Parathyroid adenoma (tissue), 2 donors: Measurements from ENCODE around the gene PI4K2A.

Experiments
- H2AFZ ChIP-seq: fragments of 300-600 bp; sonication (generic); one replicate; pipeline ENCODE4 v1.7.0; 2017; ENCODE audit warnings: antibody characterized with exemption, mild to moderate bottlenecking
- H3K27ac ChIP-seq: fragments of 300-600 bp; sonication (generic); one replicate; pipeline ENCODE4 v1.7.0; 2017
- H3K27me3 ChIP-seq: fragments of 300-600 bp; sonication (generic); one replicate; pipeline ENCODE4 v1.7.0; 2017; ENCODE audit warnings: low read length; ENCODE audit not compliant: control insufficient read depth, insufficient read depth
- H3K36me3 ChIP-seq: fragments of 300-600 bp; sonication (generic); one replicate; pipeline ENCODE4 v1.7.0; 2017; ENCODE audit warnings: low read length; ENCODE audit not compliant: control insufficient read depth, insufficient read depth
- H3K4me1 ChIP-seq: fragments of 300-600 bp; sonication (generic); one replicate; pipeline ENCODE4 v1.7.0; 2017; ENCODE audit warnings: control low read depth
- H3K4me2 ChIP-seq: fragments of 300-600 bp; sonication (generic); one replicate; pipeline ENCODE4 v1.7.0; 2017; ENCODE audit warnings: low read length
- H3K4me3 ChIP-seq: fragments of 300-600 bp; sonication (generic); one replicate; pipeline ENCODE4 v1.7.0; 2017; ENCODE audit warnings: low read depth, low read length
- H3K79me2 ChIP-seq: fragments of 300-600 bp; sonication (generic); one replicate; pipeline ENCODE4 v1.7.0; 2017; ENCODE audit warnings: control low read depth
- H3K9ac ChIP-seq: fragments of 300-600 bp; sonication (generic); one replicate; pipeline ENCODE4 v1.7.0; 2017; ENCODE audit warnings: mild to moderate bottlenecking
- H3K9me3 ChIP-seq: fragments of 300-600 bp; sonication (generic); one replicate; pipeline ENCODE4 v1.7.0; 2017; ENCODE audit warnings: low read length; ENCODE audit not compliant: control insufficient read depth
- TF ChIP-seq, protein P1 (sequence below): fragments of 300-600 bp; sonication (generic); IDR thresholded peaks from one replicate; pipeline ENCODE4 v1.7.0; 2017; ENCODE audit warnings: antibody characterized with exemption, mild to moderate bottlenecking
- donor health status: primary hyperparathyroidism.

The PI4K2A gene

DNA sequence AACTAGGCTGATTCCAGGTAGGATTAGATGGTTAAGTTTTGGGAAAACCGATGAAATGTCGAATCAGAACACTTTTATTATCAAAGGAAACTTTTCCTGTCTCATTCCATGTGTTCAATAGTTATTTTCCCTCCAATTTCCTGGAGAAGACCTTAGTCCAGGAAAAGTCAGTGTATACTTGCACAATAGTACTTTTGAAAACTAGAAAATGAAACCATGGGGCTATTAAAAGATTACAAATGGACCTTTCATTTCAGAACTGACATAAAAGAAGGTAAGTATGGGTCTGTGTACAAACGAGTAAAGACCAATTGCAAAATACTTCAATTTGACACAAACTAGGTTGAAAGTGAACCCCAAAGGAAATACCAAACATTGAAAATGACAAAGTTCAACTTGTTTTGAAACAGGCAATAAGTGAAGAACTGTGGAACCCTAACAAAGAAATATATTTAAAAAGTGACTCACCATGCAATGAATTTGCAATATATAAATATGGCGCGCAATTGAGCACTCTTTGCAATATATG is 44.5 kb downstream of the PI4K2A start:
- TF ChIP-seq, protein P1, sequence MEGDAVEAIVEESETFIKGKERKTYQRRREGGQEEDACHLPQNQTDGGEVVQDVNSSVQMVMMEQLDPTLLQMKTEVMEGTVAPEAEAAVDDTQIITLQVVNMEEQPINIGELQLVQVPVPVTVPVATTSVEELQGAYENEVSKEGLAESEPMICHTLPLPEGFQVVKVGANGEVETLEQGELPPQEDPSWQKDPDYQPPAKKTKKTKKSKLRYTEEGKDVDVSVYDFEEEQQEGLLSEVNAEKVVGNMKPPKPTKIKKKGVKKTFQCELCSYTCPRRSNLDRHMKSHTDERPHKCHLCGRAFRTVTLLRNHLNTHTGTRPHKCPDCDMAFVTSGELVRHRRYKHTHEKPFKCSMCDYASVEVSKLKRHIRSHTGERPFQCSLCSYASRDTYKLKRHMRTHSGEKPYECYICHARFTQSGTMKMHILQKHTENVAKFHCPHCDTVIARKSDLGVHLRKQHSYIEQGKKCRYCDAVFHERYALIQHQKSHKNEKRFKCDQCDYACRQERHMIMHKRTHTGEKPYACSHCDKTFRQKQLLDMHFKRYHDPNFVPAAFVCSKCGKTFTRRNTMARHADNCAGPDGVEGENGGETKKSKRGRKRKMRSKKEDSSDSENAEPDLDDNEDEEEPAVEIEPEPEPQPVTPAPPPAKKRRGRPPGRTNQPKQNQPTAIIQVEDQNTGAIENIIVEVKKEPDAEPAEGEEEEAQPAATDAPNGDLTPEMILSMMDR, result no peak
- H3K4me1 ChIP-seq, result peaks cover 21% of the 10 kb centered on the region
- H3K4me3 ChIP-seq, result no peak overlapping the region
- no peaks in the 10 kb centered on the region for H3K36me3 ChIP-seq
- H3K27me3 ChIP-seq, result no peaks in the 10 kb centered on the region
- H3K4me2 ChIP-seq, result peak overlapping the region; percentile 18
- H3K27ac ChIP-seq, result no peak overlapping the region
- H3K79me2 ChIP-seq, result peaks cover 4% of the 10 kb centered on the region
- no peak overlapping the region for H2AFZ ChIP-seq
- H3K9ac ChIP-seq, result no peak overlapping the region
- H3K9me3 ChIP-seq, result no peaks in the 10 kb centered on the region

DNA sequence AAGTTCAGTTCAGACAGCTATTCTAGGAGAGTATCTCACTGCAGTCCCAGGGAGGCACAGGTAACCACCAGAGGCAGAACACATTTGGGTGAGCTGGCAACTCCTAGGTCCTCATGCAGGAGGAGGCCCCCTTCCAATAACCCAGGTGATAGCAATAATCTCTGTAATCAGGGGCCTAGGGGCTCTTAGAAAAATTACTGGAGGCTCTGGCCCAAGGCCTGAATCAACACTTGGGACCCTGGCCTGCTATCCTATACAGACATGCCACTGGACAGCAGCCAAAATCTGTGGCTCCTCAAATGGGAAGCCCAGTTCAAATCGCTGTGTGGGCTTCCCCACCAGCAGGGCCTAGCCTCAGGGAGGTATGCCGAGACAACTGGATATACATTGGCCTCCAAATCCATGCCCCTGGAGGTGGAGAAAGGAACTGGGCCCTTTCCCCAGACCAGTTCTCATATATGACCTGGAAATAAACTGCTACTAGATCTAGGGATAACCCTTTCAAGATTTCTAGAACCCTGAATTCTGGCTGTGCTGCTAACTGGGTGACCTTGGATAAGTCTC is 45.0 kb downstream of the PI4K2A start:
- H3K36me3 ChIP-seq, result no peaks in the 10 kb centered on the region

DNA sequence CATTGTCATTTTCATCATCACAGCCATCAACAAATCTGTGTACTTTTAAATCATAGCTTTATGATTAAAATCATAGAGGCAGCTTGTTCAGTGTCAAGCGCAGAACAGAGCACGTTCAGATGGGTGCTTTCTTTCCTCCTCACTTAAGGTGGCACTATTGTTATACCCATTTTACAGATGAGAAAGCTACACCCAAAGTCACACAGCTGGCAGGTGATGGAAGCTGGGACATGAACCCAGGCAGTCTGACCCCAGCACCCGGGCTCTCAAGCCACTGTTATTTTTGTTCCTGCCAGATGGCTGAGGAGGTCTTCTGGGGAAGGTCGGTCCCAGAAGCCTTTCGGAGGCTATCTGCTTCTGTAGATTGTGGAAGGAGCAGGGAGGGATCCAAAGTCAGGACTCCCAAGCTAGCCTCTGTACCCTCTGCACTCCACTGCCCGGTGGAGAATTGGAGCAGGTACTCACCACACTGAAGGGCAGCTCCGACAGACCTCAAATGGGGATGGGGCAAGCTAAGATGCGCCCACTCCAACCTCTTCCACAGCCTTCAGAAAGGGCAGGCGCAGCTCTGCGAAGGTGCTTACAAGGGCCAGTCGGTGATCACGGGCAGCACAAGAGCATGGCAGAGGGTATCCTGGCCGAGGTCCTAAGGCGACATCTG is 46.0 kb downstream of the PI4K2A start:
- Histone ChIP-seq H3K27me3 (no peaks in the 10 kb centered on the region), H3K9me3 (no peaks in the 10 kb centered on the region), H3K4me3 (peak overlapping the region; percentile 74), H3K9ac (peak overlapping the region; percentile 58), H3K36me3 (no peaks in the 10 kb centered on the region), H3K79me2 (peaks cover 4% of the 10 kb centered on the region), H3K27ac (peak overlapping the region; percentile 79), H3K4me1 (peaks cover 21% of the 10 kb centered on the region), H2AFZ (peak overlapping the region; percentile 94), H3K4me2 (peak overlapping the region; percentile 88)
- TF ChIP-seq, protein P1, result no peak

More for the DNA sequence above, 45.0 kb downstream of the PI4K2A start:
- no peaks in the 10 kb centered on the region for H3K27me3 ChIP-seq
- no peak overlapping the region for H3K4me3 ChIP-seq
- TF ChIP-seq, protein P1, result no peak
- no peaks in the 10 kb centered on the region for H3K9me3 ChIP-seq
- H3K79me2 ChIP-seq, result peaks cover 4% of the 10 kb centered on the region
- peaks cover 21% of the 10 kb centered on the region for H3K4me1 ChIP-seq
- no peak overlapping the region for H3K27ac ChIP-seq
- H2AFZ ChIP-seq, result no peak overlapping the region
- H3K9ac ChIP-seq, result no peak overlapping the region
- H3K4me2 ChIP-seq, result peak overlapping the region; percentile 18

DNA sequence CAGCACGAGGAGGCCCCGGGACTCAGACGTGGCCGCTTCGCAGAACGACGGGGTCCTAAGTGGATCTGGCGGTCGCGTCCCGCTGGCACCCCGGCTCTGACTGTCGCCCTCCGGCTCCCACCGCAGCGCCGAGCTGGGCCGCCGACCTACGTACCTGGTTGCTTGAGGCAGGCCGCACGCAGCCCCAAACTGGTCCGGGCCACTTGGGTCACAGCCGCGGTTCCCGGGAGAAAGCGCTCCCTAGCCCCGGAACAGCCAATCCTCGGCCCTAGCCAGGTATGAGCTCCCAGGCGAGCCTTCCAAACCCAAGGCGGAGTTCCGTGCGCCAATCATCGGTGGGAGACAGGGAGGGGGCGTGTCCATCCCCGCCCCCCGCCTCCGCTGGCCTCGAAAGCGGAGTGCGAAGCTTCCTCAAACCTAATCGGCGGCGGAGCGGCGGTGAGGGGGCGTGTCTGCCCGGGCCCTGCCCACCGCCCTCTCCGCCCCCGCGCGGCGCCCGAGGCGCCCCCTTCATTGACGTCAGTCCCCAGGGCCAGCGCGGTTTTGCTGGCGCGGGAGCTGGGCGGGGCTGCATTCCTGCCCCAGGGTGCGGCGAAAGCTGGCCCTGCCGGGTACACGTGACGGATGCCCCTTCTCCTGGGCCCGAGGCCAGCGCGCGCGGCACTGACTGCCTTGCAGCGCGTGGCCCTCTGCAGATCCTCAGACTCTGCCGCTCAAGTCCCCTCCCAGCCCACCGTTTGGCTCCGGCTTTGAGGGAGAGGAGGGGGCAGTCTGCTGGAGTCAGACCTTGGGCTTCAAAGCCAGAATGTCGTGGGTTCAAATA is 46.7 kb downstream of the PI4K2A start, which contains the start of gene AVPI1:
AVPI1 (minus strand) TSS at position 280 of the 823 bp plus-strand sequence. CDS start 7,336 bp downstream, outside the sequence.
- H3K9me3 ChIP-seq, result no peaks in the 10 kb centered on the region

More for the DNA sequence above, 46.7 kb downstream of the PI4K2A start, which contains the start of gene AVPI1:
- Histone ChIP-seq H3K4me2 (peak within 1 kb of the TSS; percentile 88), H3K9ac (peak within 1 kb of the TSS; percentile 58), H2AFZ (peak within 1 kb of the TSS; percentile 98), H3K27me3 (no peaks in the 10 kb centered on the region), H3K36me3 (no peaks in the 10 kb centered on the region), H3K79me2 (peaks cover 4% of the 10 kb centered on the region), H3K4me3 (peak within 1 kb of the TSS; percentile 74), H3K4me1 (peaks cover 21% of the 10 kb centered on the region), H3K27ac (peak within 1 kb of the TSS; percentile 79)
- TF ChIP-seq, protein P1, result no peak
